ENCODE measurements around the gene RAB44.

Gene RAB44

DNA sequence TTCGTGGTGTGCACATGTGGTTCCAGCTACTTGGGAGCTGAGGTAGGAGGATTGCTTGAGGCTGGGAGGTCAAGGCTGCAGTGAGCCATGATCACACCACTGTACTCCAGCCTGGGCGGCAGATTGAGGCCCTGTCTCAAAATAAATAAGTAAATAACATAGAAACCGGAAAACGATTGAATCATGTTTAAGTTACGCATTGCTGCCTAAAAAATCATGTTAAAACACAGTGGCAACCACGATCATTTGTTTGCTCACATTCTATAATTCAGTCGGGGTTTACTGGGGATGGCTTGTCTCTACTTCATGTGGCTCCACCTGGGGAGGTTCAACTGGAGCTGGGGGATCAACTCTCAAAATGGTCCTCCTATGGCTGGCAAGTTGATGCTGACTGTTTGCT, 27.4 kb upstream of the RAB44 start:
- no peak for DNase-seq

DNA sequence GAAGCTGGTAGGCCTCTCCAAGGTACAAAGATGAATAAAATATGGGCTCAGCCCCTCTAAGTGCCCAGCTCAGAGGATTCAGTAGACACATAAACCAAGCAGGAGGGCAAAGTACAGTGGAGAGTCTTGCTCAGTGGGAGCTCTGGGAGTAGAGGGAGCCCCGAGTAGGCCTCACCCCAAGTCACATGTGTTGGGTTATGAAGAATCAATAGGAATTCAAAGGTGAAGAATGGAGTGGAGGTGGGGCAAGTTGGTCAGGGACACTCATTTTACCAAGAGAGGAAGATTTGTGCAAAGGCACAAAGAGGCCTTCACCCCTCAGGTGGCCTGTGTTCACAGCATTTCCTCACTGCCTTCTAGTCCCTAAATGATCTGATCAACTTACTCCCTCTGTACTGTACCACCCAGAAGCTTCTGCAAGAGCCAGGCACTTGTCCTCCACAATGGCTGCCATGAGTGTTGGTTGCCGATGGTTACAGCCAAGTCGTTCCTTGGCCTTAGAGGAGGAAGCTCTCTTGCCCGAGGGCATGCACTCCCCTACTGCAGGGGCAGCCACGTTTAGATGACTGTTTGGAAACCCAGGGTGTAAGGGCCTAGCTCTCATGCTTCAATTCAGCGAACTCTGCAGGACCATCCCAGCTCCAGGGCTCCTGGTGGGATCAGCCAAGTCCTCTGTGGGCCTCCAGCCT, 25.8 kb upstream of the RAB44 start:
- DNase-seq = no peak

GRCh38 chr6:36673882-36674281, 23.7 kb upstream of the RAB44 start:
- no peak for DNase-seq

GRCh38 chr6:36674942-36675341, 22.7 kb upstream of the RAB44 start:
- DNase-seq = no peak

DNA sequence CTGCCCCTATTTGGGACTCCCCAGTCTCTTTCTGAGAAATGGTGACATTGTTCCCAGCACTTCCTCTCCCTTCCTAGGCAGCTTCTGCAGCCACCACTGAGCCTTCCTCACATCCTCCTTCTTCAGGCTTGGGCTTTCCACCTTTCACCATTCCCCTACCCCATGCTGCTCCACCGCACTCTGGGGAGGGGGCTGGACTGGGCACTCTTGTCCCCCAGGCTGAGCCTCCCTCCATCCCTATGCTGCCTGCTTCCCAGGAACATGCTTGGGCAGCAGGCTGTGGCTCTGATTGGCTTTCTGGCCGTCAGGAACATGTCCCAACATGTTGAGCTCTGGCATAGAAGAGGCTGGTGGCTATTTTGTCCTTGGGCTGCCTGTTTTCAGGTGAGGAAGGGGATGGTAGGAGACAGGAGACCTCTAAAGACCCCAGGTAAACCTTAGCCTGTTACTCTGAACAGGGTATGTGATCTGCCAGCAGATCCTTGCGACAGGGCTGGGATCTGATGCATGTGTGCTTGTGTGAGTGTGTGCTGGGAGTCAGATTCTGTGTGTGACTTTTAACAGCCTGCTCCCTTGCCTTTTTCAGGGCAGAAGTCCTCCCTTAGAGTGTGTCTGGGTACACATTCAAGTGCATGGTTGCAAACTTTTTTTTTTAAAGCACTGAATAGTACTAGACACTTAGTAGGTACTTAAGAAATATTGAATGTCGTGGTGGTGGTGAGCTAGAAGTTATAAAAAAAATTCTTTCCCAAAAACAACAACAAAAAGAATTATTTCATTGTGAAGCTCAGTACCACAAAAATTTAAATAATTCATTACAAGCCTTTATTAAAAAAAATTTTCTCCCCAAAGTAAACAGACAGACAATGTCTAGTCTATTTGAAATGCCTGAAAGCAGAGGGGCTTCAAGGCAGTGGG, 21.2 kb upstream of the RAB44 start:
- DNase-seq = peak; percentile 16

DNA sequence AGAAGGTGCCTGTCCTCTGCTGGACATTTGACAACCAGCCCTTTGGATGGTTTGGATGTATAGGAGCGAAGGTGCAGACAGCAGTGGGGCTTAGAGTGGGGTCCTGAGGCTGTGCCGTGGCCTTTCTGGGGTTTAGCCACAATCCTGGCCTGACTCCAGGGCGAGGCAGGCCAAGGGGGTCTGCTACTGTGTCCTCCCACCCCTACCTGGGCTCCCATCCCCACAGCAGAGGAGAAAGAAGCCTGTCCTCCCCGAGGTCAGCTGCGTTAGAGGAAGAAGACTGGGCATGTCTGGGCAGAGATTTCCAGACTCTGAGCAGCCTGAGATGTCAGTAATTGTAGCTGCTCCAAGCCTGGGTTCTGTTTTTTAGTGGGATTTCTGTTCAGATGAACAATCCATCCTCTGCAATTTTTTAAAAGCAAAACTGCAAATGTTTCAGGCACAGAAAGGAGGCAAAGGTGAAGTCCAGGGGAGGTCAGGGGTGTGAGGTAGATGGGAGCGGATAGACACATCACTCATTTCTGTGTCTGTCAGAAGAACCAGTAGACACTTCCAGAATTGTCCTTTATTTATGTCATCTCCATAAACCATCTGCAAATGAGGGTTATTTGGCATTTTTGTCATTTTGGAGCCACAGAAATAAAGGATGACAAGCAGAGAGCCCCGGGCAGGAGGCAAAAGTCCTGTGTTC, 20.4 kb upstream of the RAB44 start:
- peak; percentile 58 for DNase-seq

DNA sequence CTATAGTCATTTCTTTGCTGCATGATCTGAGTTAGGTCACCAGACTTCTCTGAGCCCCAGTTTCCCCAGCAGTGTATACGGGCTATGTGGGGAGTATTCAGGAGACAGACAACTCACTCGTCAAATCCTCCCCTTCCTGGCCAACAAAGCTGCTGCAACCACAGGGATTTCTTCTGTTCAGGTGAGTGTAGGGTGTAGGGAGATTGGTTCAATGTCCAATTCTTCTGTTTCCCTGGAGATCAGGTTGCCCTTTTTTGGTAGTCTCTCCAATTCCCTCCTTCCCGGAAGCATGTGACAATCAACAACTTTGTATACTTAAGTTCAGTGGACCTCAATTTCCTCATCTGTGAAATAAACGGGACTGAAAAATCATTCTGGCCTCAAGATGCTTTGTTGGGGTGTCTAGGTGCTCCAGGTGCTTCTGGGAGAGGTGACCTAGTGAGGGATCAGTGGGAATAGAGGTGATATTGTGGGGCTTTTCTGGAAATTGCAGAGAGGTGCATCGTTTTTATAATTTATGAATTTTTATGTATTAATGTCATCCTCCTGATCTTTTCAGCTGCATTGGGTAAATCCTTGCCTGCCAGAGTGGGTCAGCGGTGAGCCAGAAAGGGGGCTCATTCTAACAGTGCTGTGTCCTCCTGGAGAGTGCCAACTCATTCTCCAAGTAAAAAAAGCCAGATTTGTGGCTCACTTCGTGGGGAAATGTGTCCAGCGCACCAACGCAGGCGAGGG, 19.7 kb upstream of the RAB44 start:
- DNase-seq = peak; percentile 51

DNA sequence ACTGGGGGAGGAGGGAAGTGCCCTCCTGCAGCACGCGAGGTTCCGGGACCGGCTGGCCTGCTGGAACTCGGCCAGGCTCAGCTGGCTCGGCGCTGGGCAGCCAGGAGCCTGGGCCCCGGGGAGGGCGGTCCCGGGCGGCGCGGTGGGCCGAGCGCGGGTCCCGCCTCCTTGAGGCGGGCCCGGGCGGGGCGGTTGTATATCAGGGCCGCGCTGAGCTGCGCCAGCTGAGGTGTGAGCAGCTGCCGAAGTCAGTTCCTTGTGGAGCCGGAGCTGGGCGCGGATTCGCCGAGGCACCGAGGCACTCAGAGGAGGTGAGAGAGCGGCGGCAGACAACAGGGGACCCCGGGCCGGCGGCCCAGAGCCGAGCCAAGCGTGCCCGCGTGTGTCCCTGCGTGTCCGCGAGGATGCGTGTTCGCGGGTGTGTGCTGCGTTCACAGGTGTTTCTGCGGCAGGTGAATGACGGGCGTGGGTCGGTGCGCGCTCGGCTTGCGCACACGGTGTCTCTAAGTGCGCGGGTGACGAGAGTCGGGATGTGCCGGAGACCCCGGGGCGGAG, 19.1 kb upstream of the RAB44 start, which contains the start of gene CDKN1A:
TSS of gene CDKN1A (plus strand) at position 227 of the 555 bp plus-strand sequence. CDS start 5,388 bp downstream, outside the sequence.
- DNase-seq = peak; percentile 86

DNA sequence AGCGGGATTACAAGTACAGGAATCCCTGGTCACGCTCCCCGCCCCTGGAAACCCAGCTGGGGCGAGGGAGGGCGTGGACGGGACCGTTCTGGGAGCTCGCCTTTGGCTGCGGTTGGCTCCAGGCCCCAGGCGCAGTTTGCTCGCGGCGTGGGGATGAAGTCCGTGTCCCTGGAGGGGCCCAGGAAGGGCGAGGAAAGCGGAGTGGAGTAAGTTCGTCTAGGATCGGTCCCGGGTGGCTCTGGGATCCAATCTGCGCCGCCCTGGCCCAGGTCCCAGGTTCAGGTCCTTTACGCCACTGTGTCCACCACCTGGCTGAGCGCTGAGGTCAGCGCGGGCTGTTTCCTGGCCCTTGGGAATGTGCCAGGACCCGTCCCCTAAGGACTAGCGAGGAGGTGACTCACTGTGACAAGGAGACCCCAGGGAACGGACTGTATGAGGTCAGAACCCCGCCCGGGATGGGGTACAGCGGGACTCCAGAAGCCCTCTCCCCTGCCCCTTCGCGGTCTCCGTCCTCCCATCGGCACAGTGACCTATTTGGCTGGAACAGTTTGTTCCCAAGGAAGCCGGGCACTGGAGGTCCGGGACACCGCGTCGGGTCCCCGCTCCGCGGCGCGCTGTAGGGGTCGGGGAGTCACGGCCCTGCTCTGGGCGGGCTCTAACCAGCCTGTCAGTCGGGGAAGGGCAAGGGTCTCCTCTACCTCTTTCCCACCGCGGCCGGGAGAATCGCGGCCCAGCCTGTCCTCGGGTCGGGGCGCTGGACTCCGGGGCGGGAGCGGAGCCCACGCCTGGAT, 18.4 kb upstream of the RAB44 start:
- DNase-seq = peak; percentile 28

DNA sequence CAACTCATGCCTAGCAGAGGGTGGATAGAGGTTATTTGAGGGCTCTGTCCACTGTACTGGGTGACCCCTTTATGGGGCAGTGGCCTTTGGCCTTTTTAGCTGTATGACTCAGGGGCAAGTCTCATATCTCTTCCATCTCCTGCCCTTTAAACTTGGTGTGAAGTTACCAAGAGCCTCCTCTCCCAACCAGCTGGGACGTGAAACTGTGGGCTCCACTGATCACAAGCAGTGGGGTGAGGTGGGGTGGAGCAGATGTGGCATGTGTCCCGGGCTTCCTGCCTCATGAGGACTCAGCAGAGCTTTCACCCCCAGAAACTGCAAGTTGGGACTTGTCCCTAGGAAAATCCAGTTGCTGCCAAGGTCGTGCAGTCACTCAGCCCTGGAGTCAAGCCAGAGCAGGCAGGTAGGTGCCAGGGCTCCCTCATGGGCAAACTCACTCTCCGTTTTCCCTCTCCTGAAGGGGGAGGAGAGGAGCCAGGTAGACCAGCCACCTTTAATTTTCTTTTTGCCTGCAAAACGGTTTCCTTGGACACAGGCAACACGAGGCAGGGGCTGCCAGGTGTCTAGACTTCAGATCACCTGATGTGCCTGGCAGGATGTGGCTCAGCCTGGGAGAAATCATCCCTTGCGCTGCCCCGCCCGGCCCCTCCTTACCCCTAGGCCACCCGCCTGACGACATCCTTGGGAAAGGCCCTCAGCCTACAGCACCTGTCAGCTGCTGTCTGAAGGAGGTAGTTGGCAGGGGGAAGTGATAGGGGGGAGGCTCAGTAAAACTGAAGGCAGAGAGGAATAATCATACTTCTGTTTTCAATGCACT, 15.1 kb upstream of the RAB44 start:
- DNase-seq = peak; percentile 97

GRCh38 chr6:36683145-36683655, 14.4 kb upstream of the RAB44 start:
- DNase-seq = no peak

DNA sequence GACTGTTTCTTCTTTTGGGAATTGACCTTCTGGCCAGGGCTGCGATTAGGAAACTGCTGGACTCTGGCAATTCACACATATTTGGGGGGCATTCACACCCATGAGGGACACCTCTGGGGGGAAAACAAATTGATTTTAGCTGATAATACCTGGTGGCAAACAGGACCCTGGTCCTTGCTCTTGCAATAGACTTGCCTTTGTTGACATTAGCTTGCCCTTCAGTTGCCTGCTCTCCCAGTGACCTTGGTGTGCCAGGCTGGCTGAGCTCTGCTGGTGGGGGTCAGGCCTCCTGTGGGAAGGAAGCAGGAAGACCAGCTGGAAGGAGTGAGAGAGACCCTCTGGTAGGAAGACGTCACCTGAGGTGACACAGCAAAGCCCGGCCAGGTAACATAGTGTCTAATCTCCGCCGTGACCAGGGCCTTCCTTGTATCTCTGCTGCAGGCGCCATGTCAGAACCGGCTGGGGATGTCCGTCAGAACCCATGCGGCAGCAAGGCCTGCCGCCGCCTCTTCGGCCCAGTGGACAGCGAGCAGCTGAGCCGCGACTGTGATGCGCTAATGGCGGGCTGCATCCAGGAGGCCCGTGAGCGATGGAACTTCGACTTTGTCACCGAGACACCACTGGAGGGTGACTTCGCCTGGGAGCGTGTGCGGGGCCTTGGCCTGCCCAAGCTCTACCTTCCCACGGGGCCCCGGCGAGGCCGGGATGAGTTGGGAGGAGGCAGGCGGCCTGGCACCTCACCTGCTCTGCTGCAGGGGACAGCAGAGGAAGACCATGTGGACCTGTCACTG, 13.8 kb upstream of the RAB44 start:
- no peak for DNase-seq

DNA sequence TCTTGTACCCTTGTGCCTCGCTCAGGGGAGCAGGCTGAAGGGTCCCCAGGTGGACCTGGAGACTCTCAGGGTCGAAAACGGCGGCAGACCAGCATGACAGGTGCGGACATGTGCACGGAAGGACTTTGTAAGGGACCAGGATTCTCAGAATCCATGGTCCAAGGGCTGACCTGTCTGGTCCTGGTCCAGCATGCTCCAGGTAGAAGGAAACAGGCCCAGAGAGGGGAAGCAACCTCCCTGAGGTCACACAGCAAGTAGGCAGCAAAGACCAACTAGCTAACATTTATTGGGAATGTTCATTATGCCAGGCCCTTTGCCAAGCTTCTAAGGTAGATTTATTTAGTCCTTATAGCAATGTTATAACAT, 13.2 kb upstream of the RAB44 start:
- no peak for DNase-seq

GRCh38 chr6:36685166-36685924, 12.3 kb upstream of the RAB44 start:
- no peak for DNase-seq

- DNase-seq = no peak
Measured at GRCh38 chr6:36685926-36686667, 11.5 kb upstream of the RAB44 start.

GRCh38 chr6:36686668-36687513, 10.7 kb upstream of the RAB44 start:
- DNase-seq = no peak

Data from NCI-H2171 treated with DMSO at 0.1 percent for 48 hours (cell line).